Omental fat pad (tissue), 4 donors: ENCODE results near the gene TMC8. TPM values are rescaled to one million over a fixed set of nuclear protein-coding genes. Genes with fewer than 3 reads are reported as not detected.

ENCODE experiments used
- ATAC-seq: fragments of 150-250 bp; one replicate; pipeline ENCODE4 v1.9.1; 2016; ENCODE audit warnings: mild to moderate bottlenecking, moderate library complexity; ENCODE audit not compliant: low FRiP score
- DNase-seq: peaks from one replicate; pipeline ENCODE4 v3.0.0-alpha.2; 2019; ENCODE audit warnings: low spot score
- CTCF ChIP-seq, 3 donors: fragments of 450-650 bp; IDR thresholded peaks; one replicate each; pipeline ENCODE4 v1.5.1; 2016 to 2017; ENCODE audit warnings: antibody characterized with exemption in 3 of 3, mild to moderate bottlenecking in 3 of 3, moderate library complexity in 2 of 3
- total RNA-seq, 4 donors: library from RNA; depleted of rRNA; stranded (reverse); fragments of >200 nt; gene quantifications; one replicate each; pipeline ENCODE4 v1.1.0, GENCODE V29; 2016

TMC8 gene
- total RNA-seq, 4 donors from 2014 or later = 3.2 to 12.5 (median 6.5) TPM

- ATAC-seq = no peak
- no peak for DNase-seq
- no peak for TF ChIP-seq CTCF (IDR thresholded peaks at IDR 0.05)
These were observed 21.7 kb upstream of the TMC8 start for GRCh38 chr17:78108726-78109488.

DNA sequence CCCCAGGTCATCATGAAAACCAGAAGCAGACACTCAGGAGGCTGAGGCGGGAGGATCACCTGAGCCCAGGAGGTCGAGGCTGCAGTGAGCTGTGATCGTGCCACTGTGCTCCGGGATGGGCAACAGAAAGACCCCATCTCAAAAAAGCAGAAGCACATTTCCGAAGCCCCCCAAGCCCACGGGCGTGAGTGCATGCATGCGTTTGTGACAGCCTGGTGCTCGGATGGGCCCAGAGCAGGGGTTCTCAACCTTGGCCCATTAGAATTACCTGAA, 21.1 kb upstream of the TMC8 start:
- TF ChIP-seq CTCF (IDR thresholded peaks at IDR 0.05) = no peak
- ATAC-seq = no peak
- DNase-seq = no peak

- DNase-seq = no peak
- TF ChIP-seq CTCF (IDR thresholded peaks at IDR 0.05) = no peak
- no peak for ATAC-seq
These were observed 20.1 kb upstream of the TMC8 start for GRCh38 chr17:78110363-78111015.

- no peak for ATAC-seq
- DNase-seq = no peak
- TF ChIP-seq CTCF (IDR thresholded peaks at IDR 0.05) = no peak
These were observed 19.4 kb upstream of the TMC8 start for GRCh38 chr17:78111016-78111726.

DNA sequence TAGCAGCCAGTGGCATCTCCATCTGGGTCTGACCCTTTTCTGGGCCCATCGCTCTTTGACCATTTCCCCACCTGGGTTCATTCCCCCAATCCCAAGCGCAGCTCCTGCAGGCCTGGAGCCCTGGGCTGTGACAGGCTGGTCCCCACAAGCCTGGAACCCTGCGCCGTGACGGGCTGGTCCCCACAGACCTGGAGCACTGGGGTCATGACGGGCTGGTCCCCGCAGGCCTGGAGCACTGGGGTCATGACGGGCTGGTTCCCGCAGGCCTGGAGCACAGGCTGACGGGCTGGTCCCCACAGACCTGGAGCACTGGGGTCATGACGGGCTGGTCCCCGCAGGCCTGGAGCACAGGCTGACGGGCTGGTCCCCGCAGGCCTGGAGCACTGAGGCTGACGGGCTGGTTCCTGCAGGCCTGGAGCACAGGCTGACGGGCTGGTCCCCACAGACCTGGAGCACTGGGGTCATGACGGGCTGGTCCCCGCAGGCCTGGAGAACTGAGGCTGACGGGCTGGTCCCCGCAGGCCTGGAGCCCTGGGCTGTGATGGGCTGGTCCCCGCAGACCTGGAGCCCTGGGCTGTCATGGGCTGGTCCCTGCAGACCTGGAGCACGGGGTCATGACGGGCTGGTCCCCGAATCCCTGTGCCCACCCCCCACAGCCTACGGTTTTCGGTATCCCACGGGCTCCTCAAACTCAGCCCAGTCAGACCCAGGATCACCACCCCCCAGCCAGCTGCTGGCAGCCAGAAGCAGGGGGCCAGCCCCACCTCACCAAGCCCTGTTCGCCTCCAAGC, 18.6 kb upstream of the TMC8 start:
- no peak for DNase-seq
- TF ChIP-seq CTCF (IDR thresholded peaks at IDR 0.05) = no peak
- no peak for ATAC-seq

DNA sequence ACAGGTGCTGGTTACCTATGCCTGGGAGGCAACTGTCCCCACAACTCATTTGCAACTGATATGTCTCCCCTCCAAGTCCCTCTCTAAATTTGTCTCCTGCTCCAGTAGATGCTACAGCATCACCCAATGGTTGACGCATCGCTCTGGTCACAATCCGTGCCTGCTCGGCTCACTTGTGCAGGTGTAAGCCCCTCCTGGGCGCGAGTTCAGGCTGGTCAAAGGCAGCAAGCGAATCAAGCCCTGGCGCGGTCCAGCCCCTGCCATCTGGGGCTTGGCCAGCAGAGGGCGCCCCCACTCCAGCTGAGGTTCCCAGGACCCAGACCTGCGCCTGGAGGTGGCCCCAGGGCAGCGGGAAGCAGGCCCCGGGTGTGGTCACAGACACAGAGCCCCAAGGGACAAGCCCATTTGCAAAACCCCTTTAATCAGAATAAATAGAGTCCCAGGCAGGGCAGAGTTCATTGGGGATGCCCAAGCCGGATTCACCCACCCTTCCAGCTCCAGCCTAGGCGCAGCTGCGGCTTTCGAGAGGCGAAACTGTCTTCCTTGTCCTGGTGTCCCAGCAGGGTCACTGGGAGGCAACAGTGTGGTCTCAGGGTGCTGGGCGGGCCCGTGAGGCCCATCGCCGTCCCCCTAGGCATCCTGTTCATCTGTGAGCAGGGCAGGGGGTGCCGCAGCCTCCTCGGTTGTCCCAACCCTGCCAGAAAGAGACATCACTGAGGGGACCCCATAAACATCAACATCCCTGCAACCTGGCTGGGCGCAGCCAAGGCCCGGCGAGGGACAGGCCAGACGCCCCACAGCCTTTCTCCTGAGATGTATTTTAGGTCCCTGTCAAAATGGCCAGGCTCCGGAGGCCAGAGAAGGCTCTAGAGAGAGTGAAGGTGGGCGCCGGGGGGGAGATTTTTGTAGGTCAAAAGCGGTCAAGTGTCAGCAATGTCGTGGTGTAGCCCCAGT, 17.8 kb upstream of the TMC8 start:
- peak; percentile 51 for ATAC-seq
- DNase-seq = peak; percentile 79
- peak in 2 of 3 donors; percentile 59 to 78 for TF ChIP-seq CTCF (IDR thresholded peaks at IDR 0.05)
